ENCODE measurements around the gene APC2.
"Not testable (repeated sequence)": the region's sequence is repeated elsewhere in the genome, so short reads cannot be mapped to it uniquely, and the experiment has no call there.

APC2 gene

DNA sequence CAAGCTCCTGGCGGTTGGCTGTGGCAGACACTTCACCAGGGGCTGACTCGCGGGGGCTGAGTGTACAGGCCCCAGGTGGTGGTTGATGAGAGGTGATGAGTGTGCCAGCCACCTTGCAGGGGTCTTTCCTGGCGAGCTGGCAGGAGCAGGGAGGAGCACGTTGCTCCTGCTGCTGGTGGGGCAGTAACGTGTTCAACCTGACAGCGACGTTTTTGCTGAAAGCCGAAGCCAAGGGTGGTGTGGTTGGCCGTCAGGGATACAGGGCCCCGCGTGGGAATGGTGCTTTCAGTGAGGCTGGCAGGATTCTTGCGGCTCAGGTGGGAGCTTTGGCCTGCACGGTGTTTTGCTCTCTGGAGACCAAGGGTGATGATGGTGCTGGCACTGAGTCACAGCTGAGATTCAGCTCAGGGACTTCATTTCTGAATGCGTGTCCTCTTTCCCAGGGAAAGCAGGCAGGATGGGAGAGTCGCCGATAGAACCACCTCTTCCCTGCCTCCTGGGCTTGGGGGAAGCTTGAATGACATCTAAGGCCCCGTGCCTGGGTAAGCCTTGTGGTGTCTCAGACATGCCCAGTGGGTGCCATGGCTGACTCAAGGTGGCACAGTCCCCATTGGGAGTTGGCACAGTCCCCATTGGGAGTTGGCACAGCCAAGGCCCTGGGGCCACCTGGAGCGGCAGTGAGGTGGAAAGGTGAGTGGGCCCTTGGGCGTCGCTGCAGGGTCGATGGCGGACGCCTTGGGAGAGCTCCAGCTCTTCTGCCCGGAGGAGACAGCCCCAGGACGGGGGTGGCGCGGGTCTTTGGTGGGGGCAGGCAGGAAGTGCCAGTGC lies 33.7 kb upstream of the APC2 start:
- DNase-seq (ENCODE audit: low read depth in 2 of 2): no peak

DNA sequence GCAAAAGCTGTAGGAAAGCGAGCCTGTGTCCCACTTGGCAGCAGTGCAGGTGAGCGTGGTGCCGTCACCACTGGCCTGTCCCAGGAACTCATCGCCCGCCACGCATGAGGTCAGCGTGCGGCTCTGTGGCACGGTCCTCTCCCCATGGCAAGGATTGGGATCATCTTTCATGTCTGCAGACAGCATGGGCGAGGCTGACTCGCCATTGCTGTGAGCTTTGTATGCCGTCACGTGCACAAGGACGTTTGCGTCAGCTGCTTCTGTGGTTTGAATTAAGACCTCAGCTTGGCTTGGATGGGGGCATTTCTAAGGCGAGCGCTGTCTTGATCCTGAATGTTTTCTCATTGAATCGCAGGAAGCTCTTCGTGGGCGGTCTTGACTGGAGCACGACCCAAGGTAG lies 32.8 kb upstream of the APC2 start:
- DNase-seq (ENCODE audit: low read depth in 2 of 2): no peak

DNA sequence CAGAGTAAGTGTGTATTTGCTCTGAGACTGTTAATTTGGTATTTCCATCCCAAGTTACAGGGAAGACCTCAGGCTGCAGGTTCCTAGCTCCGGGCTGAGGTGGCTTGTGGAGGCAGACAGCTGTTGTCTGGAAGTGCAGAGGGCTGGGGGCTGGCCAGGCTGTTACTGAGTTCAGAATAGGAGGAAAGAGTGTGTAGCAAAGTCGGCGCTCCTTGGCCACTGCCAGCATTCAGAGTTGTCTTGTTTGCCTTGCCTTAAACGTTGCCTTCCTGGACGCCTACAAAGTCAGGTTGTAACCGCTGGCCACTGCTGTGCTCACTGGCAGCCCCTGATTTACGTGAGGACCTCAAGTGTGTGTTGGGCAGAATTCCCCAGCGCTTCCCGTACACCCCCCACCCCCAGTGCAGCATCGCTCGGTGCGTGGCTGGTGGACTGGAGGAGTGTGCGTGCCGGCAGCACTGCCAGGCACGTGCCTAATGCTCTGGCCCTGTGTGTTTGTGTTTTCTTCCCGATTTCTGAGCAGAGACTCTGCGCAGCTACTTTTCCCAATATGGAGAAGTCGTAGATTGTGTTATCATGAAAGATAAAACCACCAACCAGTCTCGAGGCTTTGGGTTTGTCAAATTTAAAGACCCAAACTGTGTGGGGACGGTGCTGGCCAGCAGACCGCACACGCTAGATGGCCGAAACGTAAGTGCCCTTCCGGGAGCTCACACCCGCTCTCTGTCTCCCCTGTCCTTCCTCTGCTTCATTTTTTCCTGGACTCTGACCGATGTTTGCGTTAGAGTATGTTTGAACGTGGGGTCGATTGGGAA lies 32.0 kb upstream of the APC2 start:
- no peak for DNase-seq (ENCODE audit: low read depth in 2 of 2)

DNA sequence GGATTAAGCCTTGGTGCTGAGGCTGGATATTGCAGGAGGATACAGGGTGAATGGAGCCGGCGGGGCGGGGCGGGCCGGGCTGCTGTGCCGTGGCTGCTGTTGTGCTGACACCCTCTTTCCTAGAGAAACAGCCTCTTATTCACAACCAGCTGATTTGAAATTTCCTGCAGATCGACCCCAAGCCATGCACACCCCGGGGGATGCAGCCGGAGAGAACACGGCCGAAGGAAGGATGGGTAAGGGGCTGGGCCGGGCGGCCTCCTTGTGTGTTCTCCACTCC lies 31.5 kb upstream of the APC2 start:
- DNase-seq (ENCODE audit: low read depth in 2 of 2): no peak

DNA sequence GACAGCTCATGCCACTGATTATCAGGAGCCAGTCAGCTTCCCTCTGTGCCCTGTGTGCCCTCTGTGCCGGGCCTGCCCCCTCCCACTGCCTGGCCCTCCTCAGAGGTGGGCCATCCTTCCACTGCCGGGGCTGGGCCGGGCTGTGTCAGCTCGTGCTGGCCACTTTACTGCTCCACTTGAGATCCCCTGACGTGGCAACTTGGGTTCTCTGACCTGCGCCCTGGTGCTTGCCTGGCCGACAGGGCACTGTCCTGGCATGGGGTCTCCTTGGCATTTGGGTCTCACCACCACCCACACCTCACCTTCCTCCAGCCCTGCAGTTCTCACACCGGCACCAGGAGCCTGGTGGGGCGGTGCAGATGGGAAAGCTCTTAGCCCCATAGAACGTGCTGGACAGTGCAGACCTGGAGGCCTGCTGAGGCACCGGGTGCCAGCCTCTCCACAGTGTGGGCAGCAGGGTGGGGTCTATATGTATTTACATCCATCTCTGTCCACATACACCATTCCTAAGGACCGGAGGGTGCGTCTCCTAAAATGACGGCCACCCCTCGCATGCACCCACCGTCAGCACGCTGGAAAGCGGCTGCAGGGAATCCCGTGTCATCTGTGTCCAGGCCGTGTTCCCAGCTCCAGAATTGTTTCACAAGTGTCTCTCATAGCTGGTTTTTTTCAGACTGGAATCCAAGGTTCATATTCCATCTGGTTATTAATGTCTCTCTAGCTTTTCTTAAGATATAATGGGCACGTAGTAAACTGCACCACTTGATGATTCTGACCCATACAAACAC lies 30.8 kb upstream of the APC2 start:
- DNase-seq (ENCODE audit: low read depth in 2 of 2): no peak

DNA sequence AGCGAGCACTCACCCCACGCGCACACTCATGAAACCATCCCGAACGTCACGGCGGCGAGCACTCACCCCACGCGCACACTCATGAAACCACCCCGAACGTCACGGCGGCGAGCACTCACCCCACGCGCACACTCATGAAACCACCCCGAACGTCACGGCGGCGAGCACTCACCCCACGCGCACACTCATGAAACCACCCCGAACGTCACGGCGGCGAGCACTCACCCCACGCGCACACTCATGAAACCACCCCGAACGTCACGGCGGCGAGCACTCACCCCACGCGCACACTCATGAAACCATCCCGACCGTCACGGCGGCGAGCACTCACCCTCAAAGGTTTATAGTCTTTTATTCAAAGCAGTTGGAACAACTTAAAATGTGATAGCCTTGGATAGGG lies 29.8 kb upstream of the APC2 start:
- DNase-seq (ENCODE audit: low read depth in 2 of 2): not testable (repeated sequence)

DNA sequence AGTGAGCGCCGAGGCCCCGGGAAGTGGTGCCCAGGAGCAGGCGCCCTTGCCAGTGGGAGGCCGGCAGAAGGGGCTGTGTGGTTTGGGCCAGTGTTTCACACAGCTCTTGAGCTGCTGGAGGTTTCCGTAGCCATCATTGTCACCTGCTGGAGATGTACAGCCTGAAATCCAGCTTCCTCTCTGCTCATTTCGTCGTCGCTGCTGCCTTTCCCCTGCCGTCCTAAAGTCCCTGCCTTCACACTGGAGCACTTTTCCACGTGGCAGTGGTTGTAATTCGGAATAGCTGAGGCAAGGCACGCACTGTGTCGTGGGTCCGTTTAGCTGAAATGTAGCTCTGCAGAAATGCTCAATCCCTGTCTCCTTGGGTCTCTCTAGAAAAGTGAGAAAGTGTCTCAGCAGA lies 29.3 kb upstream of the APC2 start:
- DNase-seq (ENCODE audit: low read depth in 2 of 2): no peak

DNA sequence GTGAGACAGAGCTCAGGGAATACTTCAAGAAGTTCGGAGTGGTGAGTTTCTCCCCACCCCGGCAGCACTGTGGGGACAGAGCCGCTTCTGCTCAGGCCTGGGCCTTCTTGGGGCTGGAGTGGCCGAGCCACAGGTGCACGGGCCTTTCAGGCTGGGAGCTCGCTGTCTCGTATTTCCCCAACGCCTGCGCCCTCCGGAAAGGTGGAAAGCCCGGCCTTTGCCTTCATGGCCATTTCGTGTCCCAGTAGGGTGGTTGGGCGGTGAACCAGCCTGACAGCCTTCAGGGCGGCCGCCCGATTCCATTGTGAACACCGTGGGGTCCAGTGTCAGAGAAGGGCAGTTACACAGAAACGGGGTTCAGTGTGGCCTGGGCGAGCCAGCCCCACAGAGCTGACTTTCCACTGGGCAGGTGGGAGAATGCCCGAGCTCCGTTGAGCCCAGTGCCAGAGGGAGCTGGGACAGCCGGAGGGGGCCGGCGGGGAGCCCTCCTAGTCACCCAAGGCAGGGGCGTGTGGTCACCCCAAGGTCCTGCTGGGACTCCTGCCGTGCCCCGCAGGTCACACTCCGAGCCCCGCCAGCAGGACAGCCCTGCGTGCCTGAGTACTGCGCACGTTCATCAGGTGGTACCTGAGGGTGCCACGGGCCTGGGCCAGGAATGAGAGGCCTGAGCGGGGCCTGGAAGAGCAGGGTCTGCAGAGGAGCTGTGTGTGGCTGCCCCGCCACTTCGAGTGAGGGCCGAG lies 28.5 kb upstream of the APC2 start:
- DNase-seq (ENCODE audit: low read depth in 2 of 2): no peak

DNA sequence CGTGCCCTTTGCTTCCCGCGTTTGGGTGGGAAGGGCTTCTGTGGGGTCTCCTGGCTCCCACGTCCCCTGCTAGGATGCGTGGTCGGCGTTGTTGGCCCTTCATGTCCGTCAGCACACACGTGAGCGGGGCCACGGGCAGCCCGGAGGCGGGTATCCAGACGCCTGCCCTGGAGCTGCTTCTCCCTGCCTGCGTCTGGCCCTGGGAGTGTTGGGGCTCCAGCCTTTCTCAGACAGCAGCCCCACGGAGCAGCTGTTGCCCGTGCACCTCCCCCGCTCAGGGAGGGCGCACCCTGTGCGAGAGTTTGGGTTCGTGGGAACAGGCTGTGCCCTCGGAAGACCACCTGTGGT lies 28.0 kb upstream of the APC2 start:
- no peak for DNase-seq (ENCODE audit: low read depth in 2 of 2)

DNA sequence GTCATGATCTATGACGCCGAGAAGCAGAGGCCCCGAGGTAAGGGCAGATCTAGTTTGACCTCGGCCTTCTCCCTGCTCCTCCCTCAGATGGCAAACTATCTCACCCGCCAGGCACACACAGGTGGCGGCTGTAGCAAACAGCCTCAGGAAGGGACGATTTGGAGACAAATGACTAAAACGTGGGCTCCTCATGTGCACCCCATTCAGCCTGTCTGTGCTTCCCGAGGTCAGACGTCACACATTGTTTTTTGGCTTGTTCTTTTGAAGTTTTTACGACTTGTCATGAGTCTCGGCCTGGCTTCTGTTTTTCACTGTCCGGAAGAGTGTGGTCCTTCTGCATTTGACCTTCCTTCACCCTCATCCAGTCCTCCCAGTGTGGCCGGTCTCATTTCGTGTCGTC lies 27.6 kb upstream of the APC2 start:
- DNase-seq (ENCODE audit: low read depth in 2 of 2): no peak

DNA sequence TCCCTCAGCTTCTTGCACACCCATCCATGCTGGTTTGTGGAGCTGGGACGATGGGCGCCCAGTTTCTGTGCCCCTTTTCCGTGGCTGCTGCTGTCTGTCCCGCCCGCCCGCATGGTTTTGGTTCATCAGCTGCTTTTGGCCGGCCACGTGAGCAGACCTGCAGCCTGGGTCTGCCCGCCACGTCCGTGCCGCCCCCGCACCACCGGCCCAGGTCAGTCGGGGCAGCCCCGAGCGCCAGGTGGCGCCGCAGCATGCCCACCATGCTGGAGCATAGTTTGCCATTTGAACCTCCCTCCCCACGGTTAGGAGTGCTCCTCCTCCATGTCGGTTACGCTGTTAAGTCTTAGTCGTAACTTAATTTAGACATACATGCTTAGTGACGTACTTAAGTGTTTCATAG lies 27.0 kb upstream of the APC2 start:
- no peak for DNase-seq (ENCODE audit: low read depth in 2 of 2)

DNA sequence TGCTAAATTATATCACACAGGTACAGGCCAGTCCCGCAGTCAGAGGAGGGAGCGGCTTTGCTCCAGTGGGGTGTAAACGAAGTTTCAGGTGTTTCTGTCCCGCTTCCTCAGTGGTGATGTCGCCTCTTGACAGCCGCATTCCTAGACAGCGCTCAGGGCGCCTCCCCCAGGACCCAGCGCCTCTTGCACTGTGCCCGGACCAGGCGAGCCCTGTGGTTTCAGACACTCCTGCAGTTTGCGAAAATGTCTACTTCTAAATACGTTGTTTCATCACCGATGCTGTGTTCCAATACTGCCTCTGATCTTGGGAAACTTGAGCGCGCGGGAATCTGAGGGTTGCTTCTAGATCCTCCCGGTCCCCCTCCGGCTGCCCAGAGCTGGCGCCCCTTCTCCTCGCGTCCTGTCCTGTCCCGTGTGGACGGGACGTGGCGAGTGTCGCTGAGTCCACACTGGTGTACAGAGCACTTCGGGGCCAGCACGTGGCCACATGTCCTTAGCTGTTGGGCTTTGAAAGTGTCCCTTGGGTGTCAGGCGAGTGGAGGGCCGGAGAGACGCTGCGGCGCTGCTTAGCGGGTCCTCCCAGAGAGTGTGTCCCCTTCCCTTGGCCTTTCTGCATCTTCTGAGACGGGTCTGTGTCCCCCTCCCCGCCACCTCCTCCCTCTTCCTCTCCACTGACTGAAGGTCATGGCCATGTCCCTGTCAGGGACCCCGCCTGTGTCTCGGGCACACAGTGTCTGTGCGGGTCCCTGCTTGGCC lies 26.3 kb upstream of the APC2 start:
- DNase-seq (ENCODE audit: low read depth in 2 of 2): no peak

DNA sequence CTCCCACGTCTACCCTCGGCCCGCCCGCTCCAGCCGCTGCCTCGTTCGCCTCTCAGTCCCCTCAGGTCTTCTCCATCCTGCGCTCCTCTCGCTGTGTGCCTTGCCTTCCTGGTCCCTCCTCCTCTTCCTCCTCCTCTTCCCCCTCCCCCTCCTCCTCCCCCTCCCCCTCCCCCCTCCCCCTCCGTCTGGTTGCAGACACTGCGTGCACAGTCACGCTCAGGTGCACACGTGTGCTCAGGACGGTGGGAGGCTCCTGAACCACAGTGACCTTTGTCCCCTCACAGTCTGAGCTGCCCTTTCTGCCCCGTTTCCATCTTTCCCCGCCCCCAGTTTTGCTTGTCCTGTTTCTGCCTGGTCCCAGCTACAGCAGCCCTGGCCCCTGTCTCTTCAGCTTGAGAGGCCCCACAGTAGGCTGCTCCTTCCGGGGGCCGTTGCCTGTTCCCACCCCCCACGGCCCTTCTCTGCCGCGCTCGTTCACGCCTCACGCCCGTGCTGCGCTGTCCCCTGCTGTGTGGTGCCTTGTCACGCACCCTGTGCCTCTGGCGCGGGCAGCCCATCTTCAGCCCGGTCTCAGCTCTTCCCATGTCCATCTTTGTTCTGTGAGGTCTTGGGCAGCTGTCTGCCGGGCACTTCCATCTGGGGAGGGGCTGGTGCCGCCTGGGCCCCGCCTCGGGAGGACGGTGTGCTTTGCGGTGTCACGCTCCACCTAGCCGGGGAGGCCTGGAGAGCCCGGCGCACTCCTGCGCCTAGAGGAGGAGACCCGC lies 25.5 kb upstream of the APC2 start:
- DNase-seq (ENCODE audit: low read depth in 2 of 2): no peak

DNA sequence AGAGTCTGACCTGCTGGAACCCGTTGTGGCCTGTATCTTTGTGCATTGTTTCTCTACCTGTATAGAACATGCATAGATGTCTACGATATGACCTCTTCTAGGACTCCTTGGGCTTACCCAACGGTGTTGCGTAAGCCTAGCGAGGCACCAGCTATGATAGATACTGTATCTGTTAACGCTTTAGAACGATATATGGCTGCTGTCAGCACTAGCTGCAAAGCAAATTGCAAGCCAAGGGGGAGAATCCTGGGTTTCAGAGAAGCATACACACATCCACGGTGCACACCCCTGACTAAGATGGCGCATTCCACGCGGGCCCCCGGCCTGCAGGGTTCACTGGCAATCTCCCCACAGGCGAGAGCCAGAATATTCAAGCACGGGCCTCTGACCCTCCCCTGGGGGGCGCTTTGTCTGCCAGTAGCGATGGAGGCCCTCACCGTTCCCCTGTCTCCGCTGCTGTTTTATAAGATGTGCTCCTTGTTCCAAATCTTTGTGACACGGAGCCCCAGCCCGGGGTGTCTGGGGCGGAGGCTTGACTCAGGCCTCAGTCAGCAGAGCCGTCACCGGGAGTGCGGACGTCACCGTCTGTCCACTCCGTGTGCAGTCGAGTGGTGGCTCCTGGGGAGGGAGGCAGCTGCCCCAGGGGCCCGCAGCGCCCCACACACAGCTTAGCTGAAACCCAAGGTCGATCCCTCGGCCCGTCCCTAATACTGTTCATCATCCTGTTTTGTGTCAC lies 24.7 kb upstream of the APC2 start:
- no peak for DNase-seq (ENCODE audit: low read depth in 2 of 2)

DNA sequence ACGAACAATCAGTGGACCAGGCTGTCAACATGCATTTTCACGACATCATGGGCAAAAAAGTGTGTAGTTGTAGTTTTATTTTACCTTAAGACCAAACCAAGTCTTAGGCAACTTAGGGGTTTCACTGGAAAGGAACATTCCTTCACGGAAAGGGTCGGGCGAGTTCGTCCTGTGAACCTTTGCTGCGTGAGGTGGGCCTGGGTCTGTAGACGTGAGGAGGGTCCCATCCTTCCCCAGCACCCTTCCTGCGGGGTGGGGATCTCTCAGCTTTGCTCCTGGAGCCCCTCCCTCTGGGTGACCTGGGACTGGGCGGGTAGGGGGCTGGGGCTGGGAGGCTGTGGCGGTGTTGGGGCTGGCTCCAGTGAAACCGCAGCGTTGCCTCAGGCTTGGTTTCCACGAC lies 24.0 kb upstream of the APC2 start:
- no peak for DNase-seq (ENCODE audit: low read depth in 2 of 2)

DNA sequence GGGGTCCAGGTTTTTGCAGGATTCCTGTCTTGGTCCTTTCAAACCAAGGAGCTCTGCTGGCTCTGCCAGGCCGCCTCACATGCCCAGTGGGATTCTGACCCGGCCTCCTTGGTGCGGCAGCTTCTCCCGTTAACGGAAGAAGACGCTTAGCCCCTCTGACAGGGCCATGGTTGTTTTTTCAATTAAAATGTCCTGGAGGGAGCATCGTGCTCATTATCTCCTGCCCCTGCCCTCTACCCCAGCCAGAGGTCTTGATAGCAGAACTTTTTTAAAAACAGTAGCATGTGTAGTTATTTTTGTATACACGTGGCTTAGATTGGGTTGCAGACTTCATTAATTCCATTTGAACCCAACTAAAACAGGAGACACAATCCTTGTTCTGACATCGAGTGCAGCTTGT lies 23.2 kb upstream of the APC2 start:
- DNase-seq (ENCODE audit: low read depth in 2 of 2): no peak

DNA sequence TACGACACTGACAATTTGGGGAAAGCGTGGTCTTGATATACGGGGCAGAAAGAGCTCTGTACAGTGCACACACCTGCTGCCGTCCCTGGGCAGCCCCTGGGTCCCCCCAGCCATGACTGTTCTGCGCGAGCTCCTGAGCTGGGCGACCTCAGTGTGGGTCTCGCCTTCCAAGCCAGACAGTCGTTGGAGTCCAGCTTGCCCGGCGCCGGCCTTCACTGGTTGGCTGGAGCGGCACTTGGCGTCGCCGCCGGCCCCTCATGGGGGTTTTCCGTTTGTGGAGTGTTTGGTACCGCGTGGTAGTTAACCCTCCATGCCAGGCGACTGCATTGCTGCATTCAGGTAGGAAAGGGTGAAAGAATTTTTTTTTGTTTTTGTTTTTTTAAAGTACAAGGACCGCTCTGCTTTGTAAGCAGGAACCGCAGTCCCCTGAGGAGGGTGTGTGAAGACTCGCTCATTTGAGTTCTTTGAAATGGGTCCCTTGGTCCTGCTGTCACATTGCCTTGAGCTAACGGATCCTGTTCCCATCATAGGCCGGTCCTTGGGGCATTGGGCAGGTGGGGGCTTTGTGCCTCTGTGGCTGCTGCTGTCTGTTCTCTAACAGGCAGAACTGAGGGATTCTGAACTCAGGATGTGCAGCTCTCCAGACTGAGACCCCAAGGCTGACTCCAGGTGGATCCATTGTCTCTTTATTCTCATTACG lies 22.6 kb upstream of the APC2 start:
- DNase-seq (ENCODE audit: low read depth in 2 of 2): no peak

DNA sequence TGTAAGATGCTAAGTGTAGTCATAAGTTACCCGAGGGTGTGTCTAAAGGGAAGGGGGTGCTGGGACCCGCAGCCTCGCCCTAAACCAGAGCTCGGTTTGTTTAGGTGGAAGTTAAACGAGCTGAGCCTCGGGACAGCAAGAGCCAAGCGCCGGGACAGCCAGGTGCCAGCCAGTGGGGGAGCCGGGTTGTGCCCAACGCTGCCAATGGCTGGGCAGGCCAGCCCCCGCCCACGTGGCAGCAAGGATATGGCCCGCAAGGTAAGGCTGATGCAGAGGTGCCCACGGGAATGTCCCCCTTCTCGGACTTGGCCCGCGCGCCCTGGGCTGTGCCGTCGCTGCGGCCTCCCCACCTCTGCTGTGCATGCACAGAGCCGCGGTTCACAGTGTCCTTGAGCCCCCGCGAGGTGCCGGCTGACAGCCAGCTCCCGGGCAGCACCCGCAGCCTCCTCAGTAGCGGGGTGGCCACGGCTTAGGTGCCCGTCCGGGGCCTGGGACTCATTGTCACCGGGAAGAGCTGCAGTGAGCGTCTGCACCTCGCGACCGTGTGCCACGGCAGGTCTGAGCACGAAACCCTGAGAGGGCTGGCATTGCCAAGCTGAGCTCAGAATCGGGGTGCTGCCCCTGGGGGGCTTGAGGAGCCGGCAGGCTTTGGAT lies 21.1 kb upstream of the APC2 start:
- DNase-seq (ENCODE audit: low read depth in 2 of 2): no peak

DNA sequence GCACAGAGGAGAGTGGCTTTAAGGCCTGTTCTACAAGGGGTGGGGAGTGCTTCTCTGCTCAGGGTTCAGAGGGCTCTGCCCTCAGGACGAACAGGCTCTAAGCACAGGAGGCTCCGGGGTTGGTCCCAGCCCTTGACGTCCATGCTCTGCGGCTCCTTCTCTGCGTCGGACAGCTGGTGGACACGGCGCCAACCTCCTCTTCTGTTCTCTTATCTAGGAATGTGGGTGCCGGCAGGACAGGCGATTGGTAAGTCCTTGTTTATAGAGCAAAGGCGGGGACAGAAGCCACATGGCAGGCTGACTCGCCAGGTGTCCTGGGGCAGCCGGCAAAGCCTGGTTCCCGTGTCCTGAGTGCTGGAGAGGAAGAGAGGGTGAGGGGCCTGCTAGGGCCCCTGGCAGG lies 20.2 kb upstream of the APC2 start:
- DNase-seq (ENCODE audit: low read depth in 2 of 2): no peak
